ENCODE results near the gene NPW.

The NPW gene

GRCh38 chr16:2054543-2055245, 35.1 kb downstream of the NPW start:
- DNase-seq = peak; percentile 74

DNA sequence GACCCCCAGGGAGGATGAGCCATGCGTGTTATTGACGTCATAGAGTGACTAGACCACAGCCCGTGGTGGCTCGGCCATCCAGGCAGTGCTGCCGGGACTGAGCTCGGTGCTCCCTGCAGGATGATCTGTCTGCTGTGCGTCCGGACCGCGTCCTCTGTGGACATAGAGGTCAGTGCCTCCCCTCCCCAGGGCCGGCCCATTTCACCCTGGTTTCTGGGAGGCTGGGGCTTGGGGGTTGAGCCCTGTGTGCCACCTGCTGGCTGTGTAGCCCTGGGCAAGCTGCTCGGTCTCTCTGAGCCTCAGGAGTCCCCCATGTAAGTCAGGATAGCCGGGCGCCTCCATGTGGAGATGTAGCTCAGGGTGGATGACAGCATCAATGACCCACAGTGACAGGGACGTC, 36.5 kb downstream of the NPW start:
- DNase-seq = no peak

DNA sequence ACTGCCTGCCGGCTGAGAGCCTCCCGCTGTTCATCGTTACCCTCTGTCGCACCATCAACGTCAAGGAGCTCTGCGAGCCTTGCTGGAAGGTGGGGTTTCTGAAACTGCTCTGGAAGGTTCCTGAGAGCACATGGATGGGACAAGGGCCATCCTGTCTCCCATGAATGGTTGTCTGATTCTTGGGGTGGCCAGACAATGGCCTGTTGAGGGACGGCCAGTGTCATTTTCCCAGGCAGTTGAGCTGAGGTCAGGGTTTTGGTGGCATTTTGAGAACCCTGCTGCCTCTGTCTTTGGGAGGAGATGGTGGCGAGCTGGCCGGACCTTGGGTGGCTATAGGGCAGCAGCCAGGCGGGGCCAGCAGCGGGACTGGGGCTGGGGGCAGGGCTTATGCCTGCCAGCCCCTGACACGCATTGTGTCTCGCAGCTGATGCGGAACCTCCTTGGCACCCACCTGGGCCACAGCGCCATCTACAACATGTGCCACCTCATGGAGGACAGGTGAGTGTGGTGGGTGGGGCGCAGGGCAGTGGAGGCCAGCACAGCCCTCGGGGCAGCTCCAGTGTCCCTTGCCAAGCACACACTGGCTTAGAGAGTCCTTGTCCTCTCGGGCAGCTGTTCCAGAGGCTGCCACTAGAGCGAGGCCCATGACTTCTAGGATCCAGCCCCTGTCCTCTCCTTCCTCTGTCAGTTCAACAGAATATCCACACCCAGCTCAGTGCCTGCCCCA, 37.3 kb downstream of the NPW start:
- DNase-seq = no peak

GRCh38 chr16:2057438-2057837, 37.9 kb downstream of the NPW start:
- no peak for DNase-seq

DNA sequence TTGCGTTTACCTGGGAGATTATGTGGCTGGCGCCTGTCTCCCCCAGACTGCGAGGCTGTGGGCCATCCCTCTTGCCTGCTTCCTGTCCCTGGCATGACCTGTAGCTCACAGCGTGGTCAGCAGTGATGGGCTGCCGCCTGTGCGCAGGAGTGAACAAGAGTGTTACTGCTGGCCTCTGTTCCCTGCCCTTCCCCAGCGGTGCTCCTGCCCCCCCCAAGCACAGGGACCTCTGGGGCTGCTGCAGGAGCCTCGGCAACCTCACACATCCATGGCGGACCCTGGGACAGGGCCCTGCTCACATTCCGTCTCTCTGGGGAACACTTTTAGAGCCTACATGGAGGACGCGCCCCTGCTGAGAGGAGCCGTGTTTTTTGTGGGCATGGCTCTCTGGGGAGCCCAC, 38.8 kb downstream of the NPW start:
- DNase-seq = no peak

- DNase-seq = no peak
Observed at GRCh38 chr16:2058872-2059271, 39.3 kb downstream of the NPW start.

DNA sequence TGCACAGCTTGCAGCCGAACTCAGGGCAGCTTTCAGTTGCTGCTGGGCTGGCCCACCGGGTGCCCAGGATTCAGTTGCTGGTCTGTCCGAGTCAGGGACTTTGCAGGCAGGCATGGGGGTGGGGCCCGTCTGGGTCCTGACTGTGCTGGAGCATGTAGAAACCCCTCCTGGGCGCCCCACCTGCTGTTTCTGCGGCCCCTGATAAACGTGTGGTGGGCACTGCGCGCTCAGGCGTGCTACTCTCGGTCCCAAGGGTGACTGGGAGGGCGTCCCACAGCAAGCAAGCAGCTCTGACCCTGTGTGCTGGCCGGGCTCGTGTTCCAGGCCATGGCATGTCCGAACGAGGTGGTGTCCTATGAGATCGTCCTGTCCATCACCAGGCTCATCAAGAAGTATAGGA, 40.8 kb downstream of the NPW start:
- DNase-seq = no peak

GRCh38 chr16:2061023-2061422, 41.4 kb downstream of the NPW start:
- DNase-seq = no peak

- no peak for DNase-seq
Observed at GRCh38 chr16:2061526-2061925, 41.9 kb downstream of the NPW start.

GRCh38 chr16:2062801-2063200, 43.2 kb downstream of the NPW start:
- no peak for DNase-seq

DNA sequence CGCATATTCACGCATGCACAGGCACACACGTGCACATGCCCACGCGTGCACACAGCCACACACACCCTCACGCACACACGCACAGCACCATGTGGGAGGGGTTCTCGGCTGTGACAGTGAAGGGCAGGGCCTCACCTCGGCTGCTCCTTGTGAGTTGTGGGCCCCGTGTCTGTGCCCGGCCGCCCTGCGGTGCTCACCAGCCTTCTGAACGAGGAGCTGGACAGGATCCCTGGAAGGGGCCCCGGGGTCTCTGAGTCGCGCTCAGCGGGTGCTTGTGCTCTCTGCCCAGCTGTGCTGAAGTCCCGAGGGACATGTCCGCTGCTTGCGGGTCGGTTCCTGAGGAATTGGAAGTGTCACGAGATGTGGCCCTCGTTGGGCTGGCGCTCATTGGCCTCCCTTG, 44.3 kb downstream of the NPW start:
- no peak for DNase-seq

- DNase-seq = no peak
Observed at GRCh38 chr16:2064368-2064945, 44.9 kb downstream of the NPW start.

DNA sequence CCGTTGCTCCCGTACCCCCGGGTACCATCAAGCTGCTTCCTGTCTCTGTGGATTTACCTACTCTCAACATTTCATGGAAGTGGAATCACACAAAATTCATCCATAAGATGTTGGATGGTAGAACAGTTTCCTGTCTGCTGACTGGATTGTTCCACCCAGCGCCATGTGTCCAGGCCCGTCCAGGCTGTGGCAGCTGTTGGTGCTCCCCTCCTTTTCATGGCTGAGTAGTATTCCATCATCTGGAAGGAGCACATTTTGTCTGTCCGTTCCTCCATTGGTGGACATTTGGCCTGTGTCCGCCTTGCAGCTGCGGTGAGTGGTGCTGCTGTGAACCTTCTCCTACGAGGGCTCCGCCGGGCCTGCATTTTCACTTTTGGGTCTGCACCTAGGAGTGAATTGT, 46.6 kb downstream of the NPW start:
- DNase-seq = no peak
